ENCODE measurements around the gene CNKSR1.

DNA sequence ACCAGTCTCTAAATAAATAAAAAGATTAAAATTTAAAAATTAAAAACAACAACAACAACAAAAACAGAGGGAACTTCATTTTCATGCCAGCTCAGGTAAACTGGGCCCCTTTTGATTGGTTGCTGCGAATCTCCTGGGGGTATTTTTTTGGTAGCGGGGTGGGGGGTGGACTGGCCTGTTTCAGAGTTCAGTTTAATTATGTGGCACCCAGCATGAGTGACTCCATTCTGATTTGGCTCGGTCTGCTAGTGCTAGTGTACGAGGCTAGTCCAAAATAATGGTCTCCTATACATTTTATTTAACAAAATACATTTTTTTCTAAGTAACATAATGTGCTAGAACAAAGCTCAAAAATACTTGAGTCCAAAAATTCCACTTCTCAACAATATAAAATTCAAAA, 47.5 kb upstream of the CNKSR1 start:
- TF ChIP-seq, protein P1, sequence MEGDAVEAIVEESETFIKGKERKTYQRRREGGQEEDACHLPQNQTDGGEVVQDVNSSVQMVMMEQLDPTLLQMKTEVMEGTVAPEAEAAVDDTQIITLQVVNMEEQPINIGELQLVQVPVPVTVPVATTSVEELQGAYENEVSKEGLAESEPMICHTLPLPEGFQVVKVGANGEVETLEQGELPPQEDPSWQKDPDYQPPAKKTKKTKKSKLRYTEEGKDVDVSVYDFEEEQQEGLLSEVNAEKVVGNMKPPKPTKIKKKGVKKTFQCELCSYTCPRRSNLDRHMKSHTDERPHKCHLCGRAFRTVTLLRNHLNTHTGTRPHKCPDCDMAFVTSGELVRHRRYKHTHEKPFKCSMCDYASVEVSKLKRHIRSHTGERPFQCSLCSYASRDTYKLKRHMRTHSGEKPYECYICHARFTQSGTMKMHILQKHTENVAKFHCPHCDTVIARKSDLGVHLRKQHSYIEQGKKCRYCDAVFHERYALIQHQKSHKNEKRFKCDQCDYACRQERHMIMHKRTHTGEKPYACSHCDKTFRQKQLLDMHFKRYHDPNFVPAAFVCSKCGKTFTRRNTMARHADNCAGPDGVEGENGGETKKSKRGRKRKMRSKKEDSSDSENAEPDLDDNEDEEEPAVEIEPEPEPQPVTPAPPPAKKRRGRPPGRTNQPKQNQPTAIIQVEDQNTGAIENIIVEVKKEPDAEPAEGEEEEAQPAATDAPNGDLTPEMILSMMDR (optimal IDR thresholded peaks at IDR 0.05 in 1 of 3, IDR thresholded peaks at IDR 0.05 in 1 of 3, conservative IDR thresholded peaks at IDR 0.05 in 1 of 3; ENCODE audit: extremely low read depth in 1 of 3, insufficient read depth in 2 of 3, low read length in 3 of 3) = no peak
- no peak for TF ChIP-seq EZH2 (IDR thresholded peaks at IDR 0.05; ENCODE audit: low read length)

Measured in keratinocyte (primary cell).